ENCODE results near the gene KCTD19. TPM values are rescaled to one million over a fixed set of nuclear protein-coding genes. Genes with fewer than 3 reads are reported as not detected.

KCTD19 gene
- total RNA-seq, 2 donors from 2014 or later: 1.2 to 1.3 TPM

DNA sequence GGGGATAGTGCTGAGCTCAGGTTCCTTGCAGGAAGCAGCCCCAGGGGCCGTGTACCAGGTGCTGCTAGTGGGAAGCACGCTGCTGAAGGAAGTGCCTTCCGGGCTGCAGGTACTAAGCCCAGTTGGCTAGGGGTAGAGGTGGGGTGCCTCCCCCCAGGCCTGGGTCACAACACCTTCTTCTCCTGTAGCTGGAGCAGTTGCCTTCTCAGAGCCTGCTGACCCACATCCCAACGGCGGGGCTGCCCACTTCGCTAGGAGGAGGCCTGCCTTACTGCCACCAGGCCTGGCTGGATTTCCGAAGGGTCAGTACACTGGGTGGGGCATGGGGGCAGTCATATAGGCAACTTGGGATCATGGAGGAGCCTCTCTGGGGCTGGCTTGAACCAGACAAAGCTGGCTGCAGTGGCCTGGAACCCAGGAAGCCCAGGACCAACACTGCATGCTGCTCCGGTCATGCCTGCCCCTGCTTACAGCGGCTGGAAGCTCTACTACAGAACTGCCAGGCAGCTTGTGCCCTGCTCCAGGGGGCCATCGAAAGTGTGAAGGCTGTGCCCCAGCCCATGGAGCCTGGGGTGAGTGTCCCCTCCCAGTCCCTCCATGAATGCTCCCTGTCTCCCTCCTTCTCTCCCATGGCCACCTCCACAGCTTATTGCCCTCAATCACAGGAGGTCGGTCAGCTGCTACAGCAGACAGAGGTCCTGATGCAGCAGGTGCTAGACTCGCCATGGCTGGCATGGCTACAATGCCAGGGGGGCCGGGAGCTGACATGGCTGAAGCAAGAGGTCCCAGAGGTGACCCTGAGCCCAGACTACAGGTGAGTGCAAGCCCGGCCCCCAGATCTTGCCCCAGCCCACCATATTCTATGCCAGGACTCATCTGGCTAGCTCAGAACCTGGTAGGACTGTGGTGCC lies 44.8 kb downstream of the KCTD19 start:
- no peak for DNase-seq
- Histone ChIP-seq H3K27me3 (ENCODE audit: control insufficient read depth, insufficient read depth, low read length, poor library complexity, severe bottlenecking) (no peaks in the 10 kb centered on the region), H3K9ac (ENCODE audit: extremely low read depth, low read length, poor library complexity, severe bottlenecking) (no peak overlapping the region), H3K36me3 (ENCODE audit: control insufficient read depth, insufficient read depth, low read length) (peaks cover 6% of the 10 kb centered on the region), H3K27ac (ENCODE audit: low read depth, low read length) (no peak overlapping the region), H3K4me1 (ENCODE audit: control insufficient read depth, insufficient read depth, low read length) (no peaks in the 10 kb centered on the region), H3K9me3 (ENCODE audit: control insufficient read depth, low read length) (no peaks in the 10 kb centered on the region), H3K4me3 (ENCODE audit: low read length) (no peak overlapping the region)
- Mint-ChIP-seq H3K4me3 (no peak overlapping the region), H3K4me1 (peaks cover 4% of the 10 kb centered on the region), H3K27me3 (ENCODE audit: insufficient read depth) (no peaks in the 10 kb centered on the region), H3K27ac (no peak overlapping the region), H3K36me3 (ENCODE audit: low read depth) (no peaks in the 10 kb centered on the region), H3K9me3 (no peaks in the 10 kb centered on the region)
- TF ChIP-seq, protein P1, sequence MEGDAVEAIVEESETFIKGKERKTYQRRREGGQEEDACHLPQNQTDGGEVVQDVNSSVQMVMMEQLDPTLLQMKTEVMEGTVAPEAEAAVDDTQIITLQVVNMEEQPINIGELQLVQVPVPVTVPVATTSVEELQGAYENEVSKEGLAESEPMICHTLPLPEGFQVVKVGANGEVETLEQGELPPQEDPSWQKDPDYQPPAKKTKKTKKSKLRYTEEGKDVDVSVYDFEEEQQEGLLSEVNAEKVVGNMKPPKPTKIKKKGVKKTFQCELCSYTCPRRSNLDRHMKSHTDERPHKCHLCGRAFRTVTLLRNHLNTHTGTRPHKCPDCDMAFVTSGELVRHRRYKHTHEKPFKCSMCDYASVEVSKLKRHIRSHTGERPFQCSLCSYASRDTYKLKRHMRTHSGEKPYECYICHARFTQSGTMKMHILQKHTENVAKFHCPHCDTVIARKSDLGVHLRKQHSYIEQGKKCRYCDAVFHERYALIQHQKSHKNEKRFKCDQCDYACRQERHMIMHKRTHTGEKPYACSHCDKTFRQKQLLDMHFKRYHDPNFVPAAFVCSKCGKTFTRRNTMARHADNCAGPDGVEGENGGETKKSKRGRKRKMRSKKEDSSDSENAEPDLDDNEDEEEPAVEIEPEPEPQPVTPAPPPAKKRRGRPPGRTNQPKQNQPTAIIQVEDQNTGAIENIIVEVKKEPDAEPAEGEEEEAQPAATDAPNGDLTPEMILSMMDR (conservative IDR thresholded peaks at IDR 0.05): no peak
- WGBS, 2 experiments (ENCODE audit: insufficient coverage in 1 of 2, insufficient read length in 1 of 2): 92 to 97% methylated on average over 9 to 14 of the region's 14 CpGs

DNA sequence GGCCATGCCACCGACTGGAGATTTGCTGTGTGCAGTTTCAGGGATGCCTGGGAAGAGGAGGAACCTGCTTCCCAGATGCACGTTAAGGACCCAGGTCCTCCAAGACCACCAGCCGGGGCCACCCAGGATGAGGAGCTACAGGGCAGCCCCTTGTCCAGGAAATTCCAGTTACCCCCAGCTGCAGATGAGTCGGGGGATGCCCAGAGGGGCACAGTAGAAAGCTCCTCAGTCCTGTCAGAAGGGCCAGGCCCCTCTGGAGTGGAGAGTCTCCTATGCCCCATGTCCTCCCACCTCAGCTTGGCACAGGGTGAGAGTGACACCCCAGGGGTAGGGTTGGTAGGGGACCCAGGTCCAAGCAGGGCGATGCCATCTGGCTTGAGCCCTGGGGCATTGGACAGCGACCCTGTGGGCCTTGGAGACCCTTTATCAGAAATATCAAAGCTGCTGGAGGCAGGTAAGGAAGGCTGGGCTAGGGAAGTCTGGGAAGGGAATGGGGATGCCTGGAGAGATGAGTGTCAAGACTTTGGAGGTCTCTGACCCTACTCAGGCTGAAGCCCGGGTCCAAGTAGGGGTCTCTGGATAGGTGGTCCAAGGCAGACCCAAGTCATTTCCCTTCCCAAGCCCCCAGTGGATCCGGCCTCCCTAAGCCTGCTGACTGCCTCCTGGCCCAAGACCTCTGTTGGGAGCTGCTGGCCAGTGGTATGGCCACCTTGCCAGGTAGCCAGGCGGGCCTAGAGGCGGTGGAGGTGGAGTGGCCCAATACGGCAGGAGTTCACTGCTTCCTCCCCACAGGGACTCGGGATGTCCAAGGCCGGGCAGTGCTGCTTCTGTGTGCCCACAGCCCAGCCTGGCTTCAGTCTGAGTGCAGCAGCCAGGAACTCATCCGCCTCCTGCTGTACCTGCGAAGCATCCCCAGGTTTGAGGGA lies 46.2 kb downstream of the KCTD19 start:
- peaks cover 5% of the 10 kb centered on the region for H3K4me1 Mint-ChIP-seq
- peaks cover 5% of the 10 kb centered on the region for H3K36me3 Mint-ChIP-seq (ENCODE audit: low read depth)
- no peaks in the 10 kb centered on the region for H3K4me1 ChIP-seq (ENCODE audit: control insufficient read depth, insufficient read depth, low read length)
- no peaks in the 10 kb centered on the region for H3K9me3 ChIP-seq (ENCODE audit: control insufficient read depth, low read length)
- no peaks in the 10 kb centered on the region for H3K27me3 ChIP-seq (ENCODE audit: control insufficient read depth, insufficient read depth, low read length, poor library complexity, severe bottlenecking)
- H3K9ac ChIP-seq (ENCODE audit: extremely low read depth, low read length, poor library complexity, severe bottlenecking): no peak overlapping the region
- H3K27ac ChIP-seq (ENCODE audit: low read depth, low read length): no peak overlapping the region
- TF ChIP-seq, protein P1 (conservative IDR thresholded peaks at IDR 0.05): no peak
- no peak overlapping the region for H3K4me3 ChIP-seq (ENCODE audit: low read length)
- H3K27ac Mint-ChIP-seq: no peak overlapping the region
- H3K9me3 Mint-ChIP-seq: no peaks in the 10 kb centered on the region
- H3K27me3 Mint-ChIP-seq (ENCODE audit: insufficient read depth): no peaks in the 10 kb centered on the region
- WGBS, 2 experiments (ENCODE audit: insufficient coverage in 1 of 2, insufficient read length in 1 of 2): 92 to 94% methylated on average over 10 to 15 of the region's 15 CpGs
- H3K36me3 ChIP-seq (ENCODE audit: control insufficient read depth, insufficient read depth, low read length): peaks cover 6% of the 10 kb centered on the region
- no peak overlapping the region for H3K4me3 Mint-ChIP-seq
- no peak for DNase-seq

DNA sequence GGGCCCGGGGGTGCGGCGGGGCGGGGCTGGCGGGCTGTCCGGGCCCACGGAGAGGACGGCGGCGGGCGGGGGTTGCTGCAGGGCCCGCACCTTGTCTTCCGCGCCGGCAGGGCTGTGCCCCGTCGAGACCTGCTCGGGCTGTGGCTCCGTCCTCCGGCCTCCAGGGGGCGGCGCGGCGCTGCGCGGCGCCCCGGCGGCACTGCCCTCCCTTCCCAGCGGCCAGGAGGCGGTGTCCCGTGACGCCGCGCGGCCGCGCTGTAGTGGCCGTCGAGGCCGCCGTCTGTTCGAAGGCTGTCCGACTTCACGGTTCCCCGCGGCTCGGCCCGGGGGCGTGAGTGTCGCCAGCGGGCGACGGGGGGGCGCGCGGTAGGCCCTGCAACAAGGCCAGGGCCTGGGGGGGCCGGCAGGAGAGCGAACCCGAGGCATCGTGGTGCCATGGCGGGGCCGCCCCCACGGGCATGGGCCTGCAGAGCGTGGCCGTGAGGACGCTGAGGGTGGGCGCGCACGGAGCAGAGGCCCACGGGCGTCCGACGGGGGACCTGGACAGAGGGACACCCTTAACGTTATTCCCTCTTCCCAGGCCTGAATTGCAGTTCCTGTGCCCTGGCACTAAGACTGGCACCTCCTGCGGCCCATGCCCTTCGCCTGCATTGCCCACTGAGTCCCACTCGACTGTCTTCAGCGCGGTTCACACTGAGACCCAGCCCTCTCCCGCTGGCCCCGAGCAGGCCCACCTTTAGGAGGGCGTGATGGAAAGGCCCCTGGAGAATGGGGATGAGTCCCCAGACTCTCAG lies 47.0 kb downstream of the KCTD19 start, which contains the start of gene PLEKHG4:
Gene PLEKHG4, plus strand, starts transcription at position 237 of the 794 bp plus-strand sequence. Its CDS starts 513 bp downstream, at position 750.
- peak within 1 kb of the TSS; percentile 61 for H3K4me3 Mint-ChIP-seq
- Histone ChIP-seq H3K4me3 (ENCODE audit: low read length) (peak within 1 kb of the TSS; percentile 70), H3K36me3 (ENCODE audit: control insufficient read depth, insufficient read depth, low read length) (peaks cover 6% of the 10 kb centered on the region), H3K27ac (ENCODE audit: low read depth, low read length) (no peak within 1 kb of the TSS), H3K4me1 (ENCODE audit: control insufficient read depth, insufficient read depth, low read length) (no peaks in the 10 kb centered on the region), H3K9me3 (ENCODE audit: control insufficient read depth, low read length) (no peaks in the 10 kb centered on the region), H3K27me3 (ENCODE audit: control insufficient read depth, insufficient read depth, low read length, poor library complexity, severe bottlenecking) (no peaks in the 10 kb centered on the region), H3K9ac (ENCODE audit: extremely low read depth, low read length, poor library complexity, severe bottlenecking) (no peak within 1 kb of the TSS)
- no peaks in the 10 kb centered on the region for H3K27me3 Mint-ChIP-seq (ENCODE audit: insufficient read depth)
- TF ChIP-seq, protein P1 (conservative IDR thresholded peaks at IDR 0.05): peak; percentile 84
- H3K4me1 Mint-ChIP-seq: peaks cover 6% of the 10 kb centered on the region
- peaks cover 5% of the 10 kb centered on the region for H3K36me3 Mint-ChIP-seq (ENCODE audit: low read depth)
- H3K9me3 Mint-ChIP-seq: no peaks in the 10 kb centered on the region
- no peak within 1 kb of the TSS for H3K27ac Mint-ChIP-seq
- whole genome bisulfite sequencing, 2 experiments (ENCODE audit: insufficient coverage in 1 of 2, insufficient read length in 1 of 2): 41 to 55% methylated on average over 30 to 83 of the region's 83 CpGs
- DNase-seq: peak; percentile 90

All from endodermal cell (in vitro differentiated cells).